ENCODE measurements around the gene ADAMTS9. TPM values are rescaled to one million over a fixed set of nuclear protein-coding genes. Genes with fewer than 3 reads are reported as not detected.
"Not testable (repeated sequence)": the region's sequence is repeated elsewhere in the genome, so short reads cannot be mapped to it uniquely, and the experiment has no call there.

Gene ADAMTS9
- total RNA-seq, 1 experiment from 2014 or later = not detected

GRCh38 chr3:64556046-64556445 is 131.8 kb downstream of the ADAMTS9 start:
- in situ Hi-C loops (cut with HindIII; ENCODE audit: low sequenced_read_pairs) = no loop called here
- no peak for DNase-seq (ENCODE audit: low spot score)

- in situ Hi-C loops (cut with HindIII; ENCODE audit: low sequenced_read_pairs) = no loop called here
- DNase-seq (ENCODE audit: low spot score) = no peak
Observed at GRCh38 chr3:64555351-64555750, 132.4 kb downstream of the ADAMTS9 start.

GRCh38 chr3:64554096-64554920 is 133.5 kb downstream of the ADAMTS9 start:
- in situ Hi-C loops (cut with HindIII; ENCODE audit: low sequenced_read_pairs) = no loop called here

GRCh38 chr3:64552966-64553365 is 134.8 kb downstream of the ADAMTS9 start:
- in situ Hi-C loops (cut with HindIII; ENCODE audit: low sequenced_read_pairs) = no loop called here
- DNase-seq (ENCODE audit: low spot score) = no peak

More at GRCh38 chr3:64554096-64554920, 133.5 kb downstream of the ADAMTS9 start:
- no peak for DNase-seq (ENCODE audit: low spot score)

- DNase-seq (ENCODE audit: low spot score) = no peak
- in situ Hi-C loops (cut with HindIII; ENCODE audit: low sequenced_read_pairs) = no loop called here
Observed at GRCh38 chr3:64552160-64552559, 135.6 kb downstream of the ADAMTS9 start.

- DNase-seq (ENCODE audit: low spot score) = no peak
- in situ Hi-C loops (cut with HindIII; ENCODE audit: low sequenced_read_pairs) = no loop called here
Observed at GRCh38 chr3:64551697-64552096, 136.1 kb downstream of the ADAMTS9 start.

GRCh38 chr3:64550745-64551144 is 137.1 kb downstream of the ADAMTS9 start:
- DNase-seq (ENCODE audit: low spot score) = no peak
- in situ Hi-C loops (cut with HindIII; ENCODE audit: low sequenced_read_pairs) = no loop called here

GRCh38 chr3:64549869-64550268 is 137.9 kb downstream of the ADAMTS9 start:
- no peak for DNase-seq (ENCODE audit: low spot score)

GRCh38 chr3:64548200-64548889 is 139.5 kb downstream of the ADAMTS9 start:
- in situ Hi-C loops (cut with HindIII; ENCODE audit: low sequenced_read_pairs) = no loop called here
- DNase-seq (ENCODE audit: low spot score) = peak; percentile 8

More at GRCh38 chr3:64549869-64550268, 137.9 kb downstream of the ADAMTS9 start:
- in situ Hi-C loops (cut with HindIII; ENCODE audit: low sequenced_read_pairs) = no loop called here

GRCh38 chr3:64546856-64547255 is 140.9 kb downstream of the ADAMTS9 start:
- in situ Hi-C loops (cut with HindIII; ENCODE audit: low sequenced_read_pairs) = no loop called here

GRCh38 chr3:64545239-64545638 is 142.6 kb downstream of the ADAMTS9 start:
- in situ Hi-C loops (cut with HindIII; ENCODE audit: low sequenced_read_pairs); DNase-seq (ENCODE audit: low spot score): not testable (repeated sequence)

More at GRCh38 chr3:64546856-64547255, 140.9 kb downstream of the ADAMTS9 start:
- no peak for DNase-seq (ENCODE audit: low spot score)

- no peak for DNase-seq (ENCODE audit: low spot score)
- in situ Hi-C loops (cut with HindIII; ENCODE audit: low sequenced_read_pairs) = no loop called here
Observed at GRCh38 chr3:64541803-64542202, 146.0 kb downstream of the ADAMTS9 start.

- in situ Hi-C loops (cut with HindIII; ENCODE audit: low sequenced_read_pairs) = no loop called here
Observed at GRCh38 chr3:64539451-64540196, 148.2 kb downstream of the ADAMTS9 start.

GRCh38 chr3:64536166-64536565 is 151.6 kb downstream of the ADAMTS9 start:
- in situ Hi-C loops (cut with HindIII; ENCODE audit: low sequenced_read_pairs) = no loop called here
- DNase-seq (ENCODE audit: low spot score) = no peak

More at GRCh38 chr3:64539451-64540196, 148.2 kb downstream of the ADAMTS9 start:
- DNase-seq (ENCODE audit: low spot score) = no peak

- DNase-seq (ENCODE audit: low spot score) = peak; percentile 79
- in situ Hi-C loops (cut with HindIII; ENCODE audit: low sequenced_read_pairs) = no loop called here
Observed at GRCh38 chr3:64533617-64534317, 154.0 kb downstream of the ADAMTS9 start.

- DNase-seq (ENCODE audit: low spot score) = peak; percentile 42
- in situ Hi-C loops (cut with HindIII; ENCODE audit: low sequenced_read_pairs) = no loop called here
Observed at GRCh38 chr3:64530434-64531049, 157.3 kb downstream of the ADAMTS9 start.

GRCh38 chr3:64523324-64523723 is 164.5 kb downstream of the ADAMTS9 start:
- DNase-seq (ENCODE audit: low spot score) = no peak
- in situ Hi-C loops (cut with HindIII; ENCODE audit: low sequenced_read_pairs) = no loop called here

- no peak for DNase-seq (ENCODE audit: low spot score)
- in situ Hi-C loops (cut with HindIII; ENCODE audit: low sequenced_read_pairs) = no loop called here
Observed at GRCh38 chr3:64520334-64520733, 167.5 kb downstream of the ADAMTS9 start.

- in situ Hi-C loops (cut with HindIII; ENCODE audit: low sequenced_read_pairs) = no loop called here
- no peak for DNase-seq (ENCODE audit: low spot score)
Observed at GRCh38 chr3:64518950-64519349, 168.8 kb downstream of the ADAMTS9 start.
